Caco-2 (cell line): ENCODE results near the gene FOSL2. TPM values are rescaled to one million over a fixed set of nuclear protein-coding genes. Genes with fewer than 3 reads are reported as not detected.

Experiments used
- BruUV-seq: library from RNA; stranded (reverse); fragments of 400-500 nt; replicated peaks from 2 replicates; lab custom pipeline; 2021; lab: Mats Ljungman, UMichigan
- CTCF ChIA-PET: fragments of 300-600 bp; sonication (Branson Sonifier 250); formaldehyde crosslinking; loops from one replicate; lab custom pipeline; 2022; ENCODE audit warnings: antibody characterized with exemption; lab: Charles Lee
- POLR2A ChIA-PET: fragments of 300-600 bp; sonication (Branson Sonifier 250); formaldehyde crosslinking; loops from one replicate; lab custom pipeline; 2022; ENCODE audit warnings: antibody characterized with exemption; lab: Charles Lee
- DNase-seq, 2 experiments: peaks; one replicate each; pipeline versions ENCODE4 v3.0.0 to v3.0.0-alpha.2; 2020 to 2022
- H3K27me3 ChIP-seq: replicated peaks from 2 replicates; pipeline ENCODE4 v1.6.0; 2011; ENCODE audit warnings: low read length; ENCODE audit not compliant: control insufficient read depth, insufficient read depth
- H3K36me3 ChIP-seq: 2 replicates; pipeline ENCODE4 v1.5.1; 2011; ENCODE audit warnings: low read length; ENCODE audit not compliant: control insufficient read depth, insufficient read depth
- H3K4me1 ChIP-seq: fragments of 250-450 bp; sonication (Bioruptor Pico); 2 replicates; pipeline ENCODE4 v1.5.1; 2020; ENCODE audit warnings: mild to moderate bottlenecking
- H3K4me3 ChIP-seq: 2 replicates; pipeline ENCODE4 v1.5.1; 2011; ENCODE audit warnings: low read depth, mild to moderate bottlenecking, control low read depth, low read length
- H3K9me3 ChIP-seq: fragments of 250-450 bp; sonication (Bioruptor Pico); 2 replicates; pipeline ENCODE4 v1.5.1; 2020; ENCODE audit warnings: mild to moderate bottlenecking, moderate library complexity
- H3K27ac Mint-ChIP-seq: one replicate; pipeline ENCODE4 v1.8.0; 2022; ENCODE audit warnings: mixed read lengths; ENCODE audit not compliant: unreplicated experiment
- H3K27me3 Mint-ChIP-seq: one replicate; pipeline ENCODE4 v1.8.0; 2022; ENCODE audit warnings: mixed read lengths; ENCODE audit not compliant: insufficient read depth, unreplicated experiment
- H3K36me3 Mint-ChIP-seq: one replicate; pipeline ENCODE4 v1.8.0; 2022; ENCODE audit warnings: mild to moderate bottlenecking, mixed read lengths; ENCODE audit not compliant: insufficient read depth, unreplicated experiment
- H3K4me1 Mint-ChIP-seq: one replicate; pipeline ENCODE4 v1.8.0; 2022; ENCODE audit warnings: low read depth, mixed read lengths; ENCODE audit not compliant: unreplicated experiment
- H3K4me3 Mint-ChIP-seq: one replicate; pipeline ENCODE4 v1.8.0; 2022; ENCODE audit warnings: mild to moderate bottlenecking, moderate library complexity, mixed read lengths; ENCODE audit not compliant: unreplicated experiment
- H3K9me3 Mint-ChIP-seq: one replicate; pipeline ENCODE4 v1.8.0; 2022; ENCODE audit warnings: mixed read lengths; ENCODE audit not compliant: unreplicated experiment
- intact Hi-C: fragments of 100-400 bp; cut with micrococcal nuclease; formaldehyde crosslinking; loops from one replicate; pipeline ENCODE4 v1.10.0; 2022; ENCODE audit not compliant: unreplicated experiment
- total RNA-seq: library from RNA; stranded (reverse); gene quantifications from 2 replicates; pipeline ENCODE4 v1.2.3, GENCODE V29; 2022
- TF ChIP-seq, protein P1 (sequence below), 2 experiments: fragments of 200-600 bp in 1 of 2; IDR thresholded peaks; 1 replicate in 1 of 2; 2 replicates in 1 of 2; pipeline versions ENCODE4 v1.5.1 to v1.8.0; 2011 to 2022; ENCODE audit warnings: antibody characterized with exemption in 1 of 2, control low read depth in 1 of 2, inconsistent platforms in 1 of 2, low read depth in 1 of 2, low read length in 1 of 2, mild to moderate bottlenecking in 1 of 2, moderate library complexity in 1 of 2; ENCODE audit not compliant: insufficient read depth in 1 of 2, severe bottlenecking in 1 of 2, unreplicated experiment in 1 of 2

The FOSL2 gene
- total RNA-seq, 1 experiment from 2014 or later, result 64.6 TPM

DNA sequence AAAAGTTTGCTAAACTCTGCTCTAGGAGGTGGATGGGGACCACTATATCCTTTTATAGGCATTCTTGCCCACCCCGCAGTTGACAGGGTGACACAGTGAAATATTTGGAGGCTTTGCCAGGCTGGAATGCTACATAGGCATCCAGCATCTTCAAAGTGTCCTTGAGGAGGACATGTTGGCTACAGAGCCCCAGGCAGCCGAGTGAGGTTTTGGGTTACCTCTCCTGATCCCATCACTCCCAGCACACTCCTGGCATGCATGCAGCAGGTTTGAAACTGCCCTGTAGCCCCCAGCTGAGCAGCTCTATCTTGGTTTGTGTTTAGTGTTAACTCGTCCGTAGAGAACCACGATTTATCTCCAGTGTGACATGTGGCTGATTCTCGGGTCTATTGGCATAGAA is 7.3 kb downstream of the FOSL2 start:
- Histone ChIP-seq H3K4me1 (peaks cover 29% of the 10 kb centered on the region), H3K27me3 (no peaks in the 10 kb centered on the region), H3K4me3 (no peak overlapping the region), H3K36me3 (peaks cover 31% of the 10 kb centered on the region), H3K9me3 (no peaks in the 10 kb centered on the region)
- CTCF ChIA-PET, result interaction anchor here (1.4 kb wide), 1 partner anchor 19 kb away, joined by 3 read pairs; no protein-coding TSS in a partner anchor
- H3K36me3 Mint-ChIP-seq, result peaks cover 63% of the 10 kb centered on the region
- peaks cover 13% of the 10 kb centered on the region for H3K4me1 Mint-ChIP-seq
- POLR2A ChIA-PET, result no interaction called here
- no peaks in the 10 kb centered on the region for H3K9me3 Mint-ChIP-seq
- DNase-seq, result no peak
- no peaks in the 10 kb centered on the region for H3K27me3 Mint-ChIP-seq
- TF ChIP-seq, protein P1, sequence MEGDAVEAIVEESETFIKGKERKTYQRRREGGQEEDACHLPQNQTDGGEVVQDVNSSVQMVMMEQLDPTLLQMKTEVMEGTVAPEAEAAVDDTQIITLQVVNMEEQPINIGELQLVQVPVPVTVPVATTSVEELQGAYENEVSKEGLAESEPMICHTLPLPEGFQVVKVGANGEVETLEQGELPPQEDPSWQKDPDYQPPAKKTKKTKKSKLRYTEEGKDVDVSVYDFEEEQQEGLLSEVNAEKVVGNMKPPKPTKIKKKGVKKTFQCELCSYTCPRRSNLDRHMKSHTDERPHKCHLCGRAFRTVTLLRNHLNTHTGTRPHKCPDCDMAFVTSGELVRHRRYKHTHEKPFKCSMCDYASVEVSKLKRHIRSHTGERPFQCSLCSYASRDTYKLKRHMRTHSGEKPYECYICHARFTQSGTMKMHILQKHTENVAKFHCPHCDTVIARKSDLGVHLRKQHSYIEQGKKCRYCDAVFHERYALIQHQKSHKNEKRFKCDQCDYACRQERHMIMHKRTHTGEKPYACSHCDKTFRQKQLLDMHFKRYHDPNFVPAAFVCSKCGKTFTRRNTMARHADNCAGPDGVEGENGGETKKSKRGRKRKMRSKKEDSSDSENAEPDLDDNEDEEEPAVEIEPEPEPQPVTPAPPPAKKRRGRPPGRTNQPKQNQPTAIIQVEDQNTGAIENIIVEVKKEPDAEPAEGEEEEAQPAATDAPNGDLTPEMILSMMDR (IDR thresholded peaks at IDR 0.05; ENCODE audit: insufficient read depth in 1 of 2, low read depth in 1 of 2, low read length in 1 of 2, severe bottlenecking in 1 of 2, unreplicated experiment in 1 of 2), result no peak
- BruUV-seq, result no TSS peak
- H3K4me3 Mint-ChIP-seq, result no peak overlapping the region
- peak overlapping the region; percentile 30 for H3K27ac Mint-ChIP-seq
- intact Hi-C loops, result loop anchor here (10.0 kb wide), 1 partner anchor 355 kb away; the partner anchor contains the start of gene PPP1CB

DNA sequence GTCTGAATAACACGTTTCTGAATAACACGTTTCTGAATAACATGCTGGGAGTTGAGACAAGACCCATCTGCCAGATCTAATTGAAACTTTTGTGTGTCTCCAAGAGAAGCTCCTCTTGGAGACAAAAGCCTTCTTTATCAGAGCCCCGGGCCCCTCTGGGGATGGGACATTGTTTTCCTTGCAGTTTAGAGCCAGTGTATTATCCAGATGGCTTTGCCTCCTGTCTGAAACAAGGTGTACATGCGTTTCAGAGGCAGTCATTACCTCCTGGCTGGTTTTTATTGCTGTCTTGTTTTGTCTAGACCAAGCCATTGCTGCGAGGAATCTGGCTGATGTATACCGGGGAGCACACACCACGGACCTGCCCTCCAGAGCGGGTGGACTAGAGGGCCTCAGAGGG is 7.8 kb downstream of the FOSL2 start:
- DNase-seq, result no peak
- H3K36me3 ChIP-seq, result peaks cover 30% of the 10 kb centered on the region
- H3K27me3 ChIP-seq, result no peaks in the 10 kb centered on the region
- TF ChIP-seq, protein P1 (IDR thresholded peaks at IDR 0.05; ENCODE audit: insufficient read depth in 1 of 2, low read depth in 1 of 2, low read length in 1 of 2, severe bottlenecking in 1 of 2, unreplicated experiment in 1 of 2), result no peak
- Mint-ChIP-seq H3K36me3 (peaks cover 67% of the 10 kb centered on the region), H3K9me3 (no peaks in the 10 kb centered on the region), H3K27me3 (no peaks in the 10 kb centered on the region), H3K4me3 (no peak overlapping the region), H3K27ac (peak overlapping the region; percentile 30), H3K4me1 (peaks cover 13% of the 10 kb centered on the region)
- intact Hi-C loops, result no loop called here
- H3K4me1 ChIP-seq, result peaks cover 29% of the 10 kb centered on the region
- H3K9me3 ChIP-seq, result no peaks in the 10 kb centered on the region
- no TSS peak for BruUV-seq
- CTCF ChIA-PET, result interaction anchor here (1.4 kb wide), 1 partner anchor 19 kb away, joined by 3 read pairs; no protein-coding TSS in a partner anchor
- H3K4me3 ChIP-seq, result no peak overlapping the region
- POLR2A ChIA-PET, result no interaction called here

DNA sequence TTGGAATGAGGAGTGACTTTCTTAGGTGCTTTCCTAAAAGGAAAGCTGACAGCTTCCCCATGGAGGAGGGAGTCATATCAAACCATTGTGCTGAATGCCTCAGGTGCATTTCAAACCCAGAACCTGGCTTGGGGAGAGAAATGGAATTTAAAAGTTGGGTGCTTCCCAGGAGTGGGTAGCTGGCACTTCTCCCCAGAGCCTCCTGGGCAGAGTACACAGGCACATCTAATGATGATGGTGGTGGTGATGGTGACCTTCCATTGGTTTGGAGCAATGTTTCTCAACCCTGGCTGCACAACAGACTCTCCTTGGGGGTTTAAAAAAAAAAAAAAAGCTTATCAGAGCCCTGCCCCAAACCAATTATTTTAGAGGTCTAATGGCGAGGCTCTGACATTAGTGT is 8.3 kb downstream of the FOSL2 start:
- Mint-ChIP-seq H3K27ac (no peak overlapping the region), H3K36me3 (peaks cover 71% of the 10 kb centered on the region), H3K27me3 (no peaks in the 10 kb centered on the region), H3K4me1 (peaks cover 13% of the 10 kb centered on the region), H3K4me3 (no peak overlapping the region), H3K9me3 (no peaks in the 10 kb centered on the region)
- DNase-seq, result no peak
- POLR2A ChIA-PET, result interaction anchor here (0.5 to 0.6 kb wide), 2 partner anchors 227 to 727 kb away, joined by 4 read pairs; no protein-coding TSS in a partner anchor
- H3K36me3 ChIP-seq, result peaks cover 26% of the 10 kb centered on the region
- intact Hi-C loops, result no loop called here
- H3K4me3 ChIP-seq, result no peak overlapping the region
- TF ChIP-seq, protein P1 (IDR thresholded peaks at IDR 0.05; ENCODE audit: insufficient read depth in 1 of 2, low read depth in 1 of 2, low read length in 1 of 2, severe bottlenecking in 1 of 2, unreplicated experiment in 1 of 2), result no peak
- CTCF ChIA-PET, result interaction anchor here (1.1 to 1.4 kb wide), 2 partner anchors 18 to 30 kb away, joined by 3 read pairs; no protein-coding TSS in a partner anchor
- H3K27me3 ChIP-seq, result no peaks in the 10 kb centered on the region
- H3K9me3 ChIP-seq, result no peaks in the 10 kb centered on the region
- BruUV-seq, result no TSS peak
- peaks cover 24% of the 10 kb centered on the region for H3K4me1 ChIP-seq
